C4-2B (cell line): ENCODE results near the gene CHPF2.

Experiments
- ZFX ChIP-seq: fragments of 450-650 bp; IDR thresholded peaks from 2 replicates; pipeline ENCODE4 v1.6.1; 2017
- TF ChIP-seq, protein P1 (sequence below): fragments of 450-650 bp; conservative IDR thresholded peaks from 2 replicates; pipeline ENCODE4 v1.5.1; 2017; ENCODE audit warnings: mild to moderate bottlenecking

DNA sequence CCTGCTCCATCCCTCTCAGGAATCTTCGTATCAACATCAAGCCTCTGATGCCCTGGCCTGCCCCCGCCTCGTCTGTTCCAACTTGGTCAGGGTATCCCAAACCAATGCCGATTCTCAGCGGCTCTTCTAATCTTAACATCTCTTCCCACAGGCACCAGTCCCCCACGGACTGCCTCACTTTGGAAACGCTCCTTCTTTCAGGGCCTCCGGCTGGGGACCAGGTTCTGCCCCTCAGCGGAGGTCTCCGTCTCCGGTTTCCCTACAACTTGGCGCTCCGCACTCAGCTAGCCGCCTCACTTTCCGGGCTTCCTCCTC lies 5.8 kb upstream of the CHPF2 start:
- TF ChIP-seq, protein P1, sequence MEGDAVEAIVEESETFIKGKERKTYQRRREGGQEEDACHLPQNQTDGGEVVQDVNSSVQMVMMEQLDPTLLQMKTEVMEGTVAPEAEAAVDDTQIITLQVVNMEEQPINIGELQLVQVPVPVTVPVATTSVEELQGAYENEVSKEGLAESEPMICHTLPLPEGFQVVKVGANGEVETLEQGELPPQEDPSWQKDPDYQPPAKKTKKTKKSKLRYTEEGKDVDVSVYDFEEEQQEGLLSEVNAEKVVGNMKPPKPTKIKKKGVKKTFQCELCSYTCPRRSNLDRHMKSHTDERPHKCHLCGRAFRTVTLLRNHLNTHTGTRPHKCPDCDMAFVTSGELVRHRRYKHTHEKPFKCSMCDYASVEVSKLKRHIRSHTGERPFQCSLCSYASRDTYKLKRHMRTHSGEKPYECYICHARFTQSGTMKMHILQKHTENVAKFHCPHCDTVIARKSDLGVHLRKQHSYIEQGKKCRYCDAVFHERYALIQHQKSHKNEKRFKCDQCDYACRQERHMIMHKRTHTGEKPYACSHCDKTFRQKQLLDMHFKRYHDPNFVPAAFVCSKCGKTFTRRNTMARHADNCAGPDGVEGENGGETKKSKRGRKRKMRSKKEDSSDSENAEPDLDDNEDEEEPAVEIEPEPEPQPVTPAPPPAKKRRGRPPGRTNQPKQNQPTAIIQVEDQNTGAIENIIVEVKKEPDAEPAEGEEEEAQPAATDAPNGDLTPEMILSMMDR = no peak
- TF ChIP-seq ZFX = no peak
